Ishikawa (cell line): ENCODE results near the gene C20orf141.

Experiments used
- CEBPB ChIP-seq: IDR thresholded peaks from 2 replicates; pipeline ENCODE4 v1.6.1; 2012
- CREB1 ChIP-seq: IDR thresholded peaks from 2 replicates; pipeline ENCODE4 v1.6.1; 2012; ENCODE audit warnings: low read depth
- EGR1 ChIP-seq: IDR thresholded peaks from 2 replicates; pipeline ENCODE4 v1.6.1; 2012
- EP300 ChIP-seq: IDR thresholded peaks from 2 replicates; pipeline ENCODE4 v1.6.1; 2012; ENCODE audit warnings: borderline replicate concordance
- FOXM1 ChIP-seq: IDR thresholded peaks from 2 replicates; pipeline ENCODE4 v1.6.1; 2012; ENCODE audit warnings: low read depth, borderline replicate concordance
- NFIC ChIP-seq: IDR thresholded peaks from 2 replicates; pipeline ENCODE4 v1.6.1; 2012
- RAD21 ChIP-seq: IDR thresholded peaks from 2 replicates; pipeline ENCODE4 v1.6.1; 2012; ENCODE audit warnings: low read depth
- REST ChIP-seq: IDR thresholded peaks from 2 replicates; pipeline ENCODE4 v1.6.1; 2012; ENCODE audit warnings: low read depth, mild to moderate bottlenecking
- TAF1 ChIP-seq: IDR thresholded peaks from 2 replicates; pipeline ENCODE4 v1.6.1; 2012; ENCODE audit warnings: low read depth, mild to moderate bottlenecking
- TCF12 ChIP-seq: IDR thresholded peaks from 2 replicates; pipeline ENCODE4 v1.6.1; 2012; ENCODE audit warnings: low read depth
- TEAD4 ChIP-seq: IDR thresholded peaks from 2 replicates; pipeline ENCODE4 v1.6.1; 2012
- YY1 ChIP-seq: IDR thresholded peaks from 2 replicates; pipeline ENCODE4 v1.6.1; 2012; ENCODE audit warnings: low read depth
- ZBTB7A ChIP-seq: IDR thresholded peaks from 2 replicates; pipeline ENCODE4 v1.6.1; 2012; ENCODE audit warnings: low read depth
- TF ChIP-seq, protein P1 (sequence below): IDR thresholded peaks from 2 replicates; pipeline ENCODE4 v1.6.1; 2012
- TF ChIP-seq, protein P2 (sequence below): IDR thresholded peaks from 2 replicates; pipeline ENCODE4 v1.6.1; 2012

The C20orf141 gene

DNA sequence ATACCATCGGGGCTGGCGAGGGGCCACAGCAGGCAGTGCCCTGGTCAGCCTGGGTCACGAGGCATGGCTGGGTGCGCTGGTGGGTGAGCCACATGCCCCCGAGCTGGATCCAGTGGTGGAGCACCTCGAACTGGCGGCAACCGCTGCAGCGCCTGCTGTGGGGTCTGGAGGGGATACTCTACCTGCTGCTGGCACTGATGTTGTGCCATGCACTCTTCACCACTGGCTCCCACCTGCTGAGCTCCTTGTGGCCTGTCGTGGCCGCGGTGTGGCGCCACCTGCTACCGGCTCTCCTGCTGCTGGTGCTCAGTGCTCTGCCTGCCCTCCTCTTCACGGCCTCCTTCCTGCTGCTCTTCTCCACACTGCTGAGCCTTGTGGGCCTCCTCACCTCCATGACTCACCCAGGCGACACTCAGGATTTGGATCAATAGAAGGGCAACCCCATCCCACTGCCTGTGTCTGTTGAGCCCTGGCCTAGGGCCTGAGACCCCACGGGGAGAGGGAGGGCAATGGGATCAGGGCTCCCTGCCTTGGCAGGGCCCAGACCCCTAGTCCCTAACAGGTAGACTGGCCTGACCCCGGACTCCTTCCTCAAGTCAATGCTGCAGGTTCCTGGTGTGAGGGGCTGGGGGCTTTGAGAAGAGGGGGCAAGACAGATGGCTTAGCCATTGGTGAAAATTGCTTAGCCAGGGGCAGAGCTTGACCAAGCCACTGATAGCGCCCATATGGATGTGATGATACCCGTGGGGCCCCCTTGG is 2.0 kb downstream of the C20orf141 start:
- no peak for TF ChIP-seq ZBTB7A
- TF ChIP-seq RAD21, result no peak

GRCh38 chr20:2817341-2817726 is 2.5 kb downstream of the C20orf141 start:
- TF ChIP-seq FOXM1 (no peak), RAD21 (no peak), CREB1 (no peak), REST (no peak), EGR1 (no peak), TAF1 (no peak), TCF12 (no peak), EP300 (no peak), NFIC (no peak), TEAD4 (no peak), ZBTB7A (no peak), YY1 (no peak), CEBPB (no peak)
- TF ChIP-seq, protein P1, sequence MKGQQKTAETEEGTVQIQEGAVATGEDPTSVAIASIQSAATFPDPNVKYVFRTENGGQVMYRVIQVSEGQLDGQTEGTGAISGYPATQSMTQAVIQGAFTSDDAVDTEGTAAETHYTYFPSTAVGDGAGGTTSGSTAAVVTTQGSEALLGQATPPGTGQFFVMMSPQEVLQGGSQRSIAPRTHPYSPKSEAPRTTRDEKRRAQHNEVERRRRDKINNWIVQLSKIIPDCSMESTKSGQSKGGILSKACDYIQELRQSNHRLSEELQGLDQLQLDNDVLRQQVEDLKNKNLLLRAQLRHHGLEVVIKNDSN, result no peak
- TF ChIP-seq, protein P2, sequence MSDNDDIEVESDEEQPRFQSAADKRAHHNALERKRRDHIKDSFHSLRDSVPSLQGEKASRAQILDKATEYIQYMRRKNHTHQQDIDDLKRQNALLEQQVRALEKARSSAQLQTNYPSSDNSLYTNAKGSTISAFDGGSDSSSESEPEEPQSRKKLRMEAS, result no peak

DNA sequence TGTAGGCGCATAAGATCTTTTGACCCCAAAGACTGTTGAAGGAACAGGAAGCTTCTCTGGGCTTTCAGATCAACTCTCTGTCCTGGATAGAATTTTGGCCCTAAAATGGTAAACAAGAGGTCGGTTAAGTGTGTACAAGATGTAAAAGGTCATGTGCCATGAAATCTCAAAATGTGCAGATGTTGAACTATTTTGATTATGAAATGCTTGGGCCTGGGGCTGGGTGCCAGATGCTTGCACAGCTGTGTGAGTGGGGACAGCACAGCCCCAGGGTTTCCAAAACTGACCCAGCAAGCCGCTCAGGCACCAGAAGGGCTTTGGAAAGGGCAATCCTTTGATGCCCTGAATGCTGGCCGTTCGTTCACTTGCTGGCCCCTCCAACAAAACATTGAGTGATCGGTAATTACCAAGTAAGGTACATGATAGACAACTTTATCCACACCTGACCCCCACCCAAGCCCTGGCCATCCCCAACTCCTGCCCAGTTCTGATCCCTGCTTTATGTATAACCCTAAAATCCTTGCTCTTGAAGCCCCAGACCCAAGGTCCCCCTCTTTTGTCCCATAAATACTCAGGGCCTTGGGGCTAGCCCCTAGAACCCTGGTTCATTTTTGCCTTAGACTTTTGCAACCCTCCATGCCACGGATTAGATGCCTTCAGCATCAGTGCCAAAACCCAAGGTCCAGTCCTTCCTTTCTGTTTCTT is 3.3 kb downstream of the C20orf141 start:
- no peak for TF ChIP-seq EP300
- no peak for TF ChIP-seq YY1
- no peak for TF ChIP-seq EGR1
- TF ChIP-seq TEAD4, result no peak
- no peak for TF ChIP-seq CEBPB
- no peak for TF ChIP-seq TAF1
- TF ChIP-seq ZBTB7A, result no peak
- TF ChIP-seq FOXM1, result no peak
- TF ChIP-seq, protein P1, result no peak
- no peak for TF ChIP-seq NFIC
- no peak for TF ChIP-seq CREB1
- no peak for TF ChIP-seq REST
- no peak for TF ChIP-seq RAD21
- TF ChIP-seq TCF12, result no peak
- TF ChIP-seq, protein P2, result no peak

DNA sequence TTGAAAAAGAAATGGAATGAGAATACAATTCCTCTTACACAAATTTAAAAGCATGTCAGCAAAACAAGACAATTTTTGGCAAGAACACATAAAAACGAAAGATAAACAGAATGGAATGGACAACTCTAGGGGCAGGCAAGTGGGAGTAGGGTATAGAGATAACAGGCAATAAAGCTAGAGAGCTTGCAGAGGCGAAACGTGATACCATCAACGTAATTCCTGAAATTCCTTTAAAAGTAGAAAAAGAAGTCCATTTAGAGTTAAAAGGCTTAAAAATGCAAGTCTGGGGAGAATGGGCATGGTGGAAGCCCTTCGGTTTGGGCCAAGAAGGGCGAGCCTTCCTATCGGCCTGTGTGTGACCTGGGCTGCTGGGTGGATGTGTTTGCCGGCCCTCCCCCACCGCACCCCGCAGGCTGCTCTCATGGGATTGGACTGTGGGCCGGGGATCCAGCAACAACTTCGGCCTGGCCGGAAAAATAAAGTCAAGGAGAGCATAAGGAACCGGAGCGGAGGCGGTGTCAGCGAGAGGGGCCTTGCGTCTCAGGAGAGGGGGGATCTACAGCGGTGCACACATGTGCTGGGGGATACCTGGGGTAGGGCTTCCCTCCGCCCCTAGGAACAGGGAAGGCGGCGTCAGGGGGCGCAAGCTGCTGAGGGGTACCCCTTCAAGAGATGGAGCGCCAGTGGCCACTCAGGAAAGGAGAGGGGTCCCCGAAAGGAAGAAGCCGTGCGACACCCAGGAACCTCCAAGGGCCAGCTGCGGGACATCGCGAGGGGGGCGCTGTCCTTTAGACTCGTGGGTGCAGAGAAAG is 5.5 kb downstream of the C20orf141 start:
- TF ChIP-seq FOXM1, result no peak
- TF ChIP-seq TEAD4, result no peak
- TF ChIP-seq EGR1, result no peak
